GM21825 (cell line): ENCODE data around the gene ANAPC16.

Experiments used
- ATAC-seq: cut with Tn5 transposase; IDR thresholded peaks from one replicate; pipeline ENCODE4 v1.9.1; 2021; ENCODE audit warnings: mild to moderate bottlenecking, moderate library complexity; ENCODE audit not compliant: unreplicated experiment

The ANAPC16 gene

GRCh38 chr10:72242675-72243074, 26.9 kb downstream of the ANAPC16 start:
- no peak for ATAC-seq

- no peak for ATAC-seq
Measured at GRCh38 chr10:72243822-72244437, 28.1 kb downstream of the ANAPC16 start.

- ATAC-seq, result no peak
Measured at GRCh38 chr10:72244573-72245038, 28.8 kb downstream of the ANAPC16 start.

GRCh38 chr10:72245949-72246525, 30.2 kb downstream of the ANAPC16 start:
- ATAC-seq, result no peak

DNA sequence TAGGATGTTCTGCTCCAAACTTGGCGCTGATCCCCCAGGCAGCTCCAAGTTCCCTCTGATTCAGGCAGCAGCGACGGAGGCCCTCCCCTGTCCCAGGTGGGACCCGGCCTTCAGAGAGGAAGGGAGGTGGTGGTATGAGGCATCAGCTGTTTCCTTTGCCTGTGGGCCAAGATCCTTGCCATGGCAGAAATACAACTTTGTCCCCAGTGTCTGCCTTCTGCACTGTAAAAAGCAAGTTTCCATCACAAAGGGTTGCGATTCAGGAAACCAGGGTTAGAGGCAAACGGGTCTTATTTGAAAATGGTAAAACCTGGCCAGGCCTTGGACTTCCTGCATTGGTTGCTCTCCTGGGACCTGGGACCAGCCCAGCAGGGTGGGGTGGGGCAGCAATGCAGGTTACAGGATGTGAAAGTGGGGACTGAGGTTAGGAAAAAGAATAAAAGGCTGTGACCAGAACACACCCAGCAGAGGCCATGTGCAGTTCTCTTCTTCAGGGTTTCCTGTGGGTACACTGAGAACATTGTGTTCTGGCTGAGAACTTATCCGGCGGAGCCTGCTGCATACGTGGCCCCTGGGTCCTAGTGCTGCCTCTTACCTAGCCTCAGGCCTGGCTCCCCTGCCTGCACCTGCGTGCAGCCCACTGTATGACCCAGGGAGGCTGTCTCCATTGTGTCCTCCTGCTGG, 32.8 kb downstream of the ANAPC16 start:
- peak; percentile 76 for ATAC-seq

GRCh38 chr10:72249176-72249862, 33.5 kb downstream of the ANAPC16 start:
- peak; percentile 1 for ATAC-seq

DNA sequence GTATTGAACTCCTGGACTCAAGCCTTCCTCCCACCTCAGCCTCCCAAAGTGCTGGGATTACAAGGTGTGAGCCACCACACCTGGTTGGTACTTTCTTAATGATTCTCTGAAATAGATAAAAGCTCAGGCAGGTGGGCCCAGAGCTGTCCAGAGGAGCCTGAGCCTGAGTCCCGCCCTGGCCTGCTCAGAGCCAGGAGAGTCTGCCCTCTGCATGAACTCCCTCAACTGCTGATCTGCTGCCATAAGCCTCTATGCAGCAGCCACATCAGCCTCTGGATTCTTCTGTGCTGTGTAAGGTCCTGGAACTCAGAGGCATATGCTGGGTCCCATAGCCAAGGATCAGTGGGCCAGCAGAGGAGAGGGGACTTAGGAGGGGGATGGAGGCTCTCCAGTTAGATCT, 34.9 kb downstream of the ANAPC16 start:
- no peak for ATAC-seq

DNA sequence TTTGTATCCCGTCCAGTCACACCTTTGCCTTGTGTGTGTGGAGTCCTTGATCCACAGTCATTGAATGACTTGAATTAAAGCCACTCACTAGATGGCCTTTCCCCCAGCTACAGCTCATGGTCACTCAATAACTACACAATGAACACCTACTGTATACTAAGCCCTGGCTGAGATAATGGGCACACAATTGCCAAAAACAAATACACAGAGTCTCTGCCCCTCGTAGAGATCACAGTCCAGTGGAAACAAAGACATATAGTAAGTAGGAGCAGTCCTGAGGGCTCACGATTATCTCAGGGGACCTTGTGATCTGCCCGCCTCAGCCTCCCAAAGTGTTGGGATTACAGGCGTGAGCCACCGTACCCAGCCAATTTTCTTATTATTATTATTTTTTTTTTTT, 35.8 kb downstream of the ANAPC16 start:
- no peak for ATAC-seq

DNA sequence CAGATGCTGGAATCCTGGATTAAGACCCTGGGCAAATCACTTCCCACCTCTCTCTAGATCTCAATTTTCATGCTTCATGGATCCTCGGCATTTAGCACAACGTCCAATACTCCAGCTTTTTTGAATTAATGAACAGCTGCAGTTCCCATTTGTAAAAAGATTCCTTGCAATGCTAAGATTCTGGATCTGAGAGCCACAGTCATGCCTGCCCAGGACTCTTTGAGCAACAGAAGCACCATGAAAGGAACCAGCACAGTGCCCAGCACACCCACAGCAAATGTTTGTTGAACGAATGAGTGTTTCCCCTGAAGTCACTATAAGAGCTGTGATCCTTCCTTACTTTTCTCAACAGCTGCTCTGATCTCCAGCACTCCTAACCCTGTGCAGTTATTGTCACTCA, 37.2 kb downstream of the ANAPC16 start:
- ATAC-seq, result no peak

- no peak for ATAC-seq
Measured at GRCh38 chr10:72253578-72253977, 37.8 kb downstream of the ANAPC16 start.

- ATAC-seq, result no peak
Measured at GRCh38 chr10:72254813-72255568, 39.2 kb downstream of the ANAPC16 start.

DNA sequence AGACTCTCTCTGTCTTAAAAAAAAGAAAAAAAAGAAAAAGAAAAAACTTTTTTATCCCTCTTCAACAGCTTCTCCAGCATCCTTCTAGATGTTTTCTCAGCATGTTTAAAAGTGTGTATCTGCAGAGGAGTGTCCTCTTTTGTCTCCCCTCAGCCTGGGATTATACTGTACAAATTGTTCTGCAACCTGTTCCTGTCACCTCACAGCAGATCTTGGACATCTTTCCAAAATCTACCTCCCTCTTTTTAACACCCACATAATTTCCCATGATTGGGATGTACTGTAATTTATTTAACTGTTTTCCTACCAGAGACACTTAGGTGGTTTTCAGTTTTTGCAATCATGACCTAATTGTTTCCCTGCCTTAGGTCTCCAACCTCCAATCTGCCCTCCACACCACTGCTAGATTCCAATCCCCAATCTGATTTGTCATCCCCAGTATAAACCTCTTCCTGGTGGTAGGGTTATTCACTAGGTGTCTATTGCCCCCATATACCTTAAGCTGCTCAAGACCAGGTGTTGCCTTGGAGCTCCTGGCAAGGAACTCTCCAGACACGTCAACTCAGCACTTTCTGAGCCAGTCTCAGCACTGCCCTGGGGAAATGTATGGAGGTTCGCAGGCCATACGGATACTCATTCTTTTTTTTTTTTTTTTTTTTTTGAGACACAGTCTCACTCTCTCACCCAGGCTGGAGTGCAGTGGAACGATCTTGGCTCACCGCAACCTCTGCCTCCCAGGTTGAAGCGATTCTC, 40.3 kb downstream of the ANAPC16 start:
- no peak for ATAC-seq

DNA sequence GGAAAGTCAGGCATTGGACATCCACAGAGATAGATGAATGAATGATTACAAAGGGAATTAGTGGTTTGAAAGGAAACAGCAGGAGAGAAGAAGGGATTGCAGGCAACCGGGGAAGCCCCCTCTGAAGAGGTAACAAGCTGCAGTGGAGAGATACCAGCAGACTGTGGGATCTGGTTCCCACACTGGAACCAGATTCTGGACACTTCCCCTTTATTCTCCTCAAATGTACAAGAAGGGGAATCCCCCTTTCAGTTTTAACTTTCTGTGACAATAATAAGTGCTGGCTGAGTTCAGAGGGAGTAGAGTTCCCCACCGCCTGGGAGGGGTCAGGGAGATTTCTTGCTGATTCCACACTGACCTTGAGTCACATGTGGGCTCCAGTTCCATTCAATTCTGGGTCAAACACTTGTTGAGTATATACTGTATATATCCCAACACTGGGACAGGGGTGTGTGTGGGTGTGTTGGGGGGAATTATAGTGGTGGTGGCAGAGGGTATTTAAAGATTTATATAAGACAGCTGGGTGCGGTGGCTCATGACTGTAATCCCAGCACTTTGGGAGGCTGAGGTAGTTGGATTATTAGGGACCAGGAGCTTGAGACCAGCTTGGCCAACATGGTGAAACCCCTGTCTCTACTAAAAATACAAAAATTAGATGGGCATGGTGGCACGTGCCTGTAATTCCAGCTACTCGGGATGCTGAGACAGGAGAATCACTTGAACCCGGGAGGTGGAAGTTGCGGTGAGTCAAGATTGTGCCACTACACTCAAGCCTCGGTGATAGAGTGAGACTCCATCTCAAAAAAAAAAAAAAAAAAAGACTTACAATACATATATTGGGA, 41.5 kb downstream of the ANAPC16 start:
- ATAC-seq, result no peak

DNA sequence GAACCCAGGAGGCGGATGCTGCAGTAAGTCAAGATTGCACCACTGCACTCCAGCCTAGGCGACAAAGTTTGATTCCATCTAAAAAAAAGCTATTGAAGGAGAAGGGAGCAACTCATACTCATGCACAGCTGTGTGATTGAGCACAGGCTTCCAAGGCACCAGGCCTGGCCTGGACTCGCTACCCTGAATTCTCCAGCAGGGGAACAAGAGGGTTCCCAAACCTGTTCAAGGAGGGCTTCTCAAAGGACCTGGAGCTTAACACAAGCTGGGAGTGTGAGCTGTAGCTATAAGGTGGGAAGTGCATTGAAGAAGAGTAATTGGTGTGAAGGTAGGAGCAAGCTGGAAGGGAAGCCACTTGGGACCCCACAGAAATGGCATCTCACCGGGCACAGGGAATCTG, 42.8 kb downstream of the ANAPC16 start:
- no peak for ATAC-seq

- no peak for ATAC-seq
Measured at GRCh38 chr10:72259491-72260238, 43.9 kb downstream of the ANAPC16 start.

- peak; percentile 49 for ATAC-seq
Measured at GRCh38 chr10:72260239-72260975, 44.6 kb downstream of the ANAPC16 start.

GRCh38 chr10:72260976-72261783, 45.4 kb downstream of the ANAPC16 start:
- ATAC-seq, result peak; percentile 39
